NT2/D1 (cell line): Measurements from ENCODE around the gene CST6.

Source experiments
- SUZ12 ChIP-seq: IDR thresholded peaks from 2 replicates; pipeline ENCODE4 v1.6.1; 2011; ENCODE audit not compliant: insufficient read length, insufficient read depth; ENCODE audit errors: extremely low read depth
- YY1 ChIP-seq: IDR thresholded peaks from 2 replicates; pipeline ENCODE4 v1.6.1; 2011; ENCODE audit not compliant: insufficient read length, insufficient read depth
- ZNF274 ChIP-seq: IDR thresholded peaks from 2 replicates; pipeline ENCODE4 v1.6.1; 2011; ENCODE audit warnings: mild to moderate bottlenecking, low read depth, low read length

DNA sequence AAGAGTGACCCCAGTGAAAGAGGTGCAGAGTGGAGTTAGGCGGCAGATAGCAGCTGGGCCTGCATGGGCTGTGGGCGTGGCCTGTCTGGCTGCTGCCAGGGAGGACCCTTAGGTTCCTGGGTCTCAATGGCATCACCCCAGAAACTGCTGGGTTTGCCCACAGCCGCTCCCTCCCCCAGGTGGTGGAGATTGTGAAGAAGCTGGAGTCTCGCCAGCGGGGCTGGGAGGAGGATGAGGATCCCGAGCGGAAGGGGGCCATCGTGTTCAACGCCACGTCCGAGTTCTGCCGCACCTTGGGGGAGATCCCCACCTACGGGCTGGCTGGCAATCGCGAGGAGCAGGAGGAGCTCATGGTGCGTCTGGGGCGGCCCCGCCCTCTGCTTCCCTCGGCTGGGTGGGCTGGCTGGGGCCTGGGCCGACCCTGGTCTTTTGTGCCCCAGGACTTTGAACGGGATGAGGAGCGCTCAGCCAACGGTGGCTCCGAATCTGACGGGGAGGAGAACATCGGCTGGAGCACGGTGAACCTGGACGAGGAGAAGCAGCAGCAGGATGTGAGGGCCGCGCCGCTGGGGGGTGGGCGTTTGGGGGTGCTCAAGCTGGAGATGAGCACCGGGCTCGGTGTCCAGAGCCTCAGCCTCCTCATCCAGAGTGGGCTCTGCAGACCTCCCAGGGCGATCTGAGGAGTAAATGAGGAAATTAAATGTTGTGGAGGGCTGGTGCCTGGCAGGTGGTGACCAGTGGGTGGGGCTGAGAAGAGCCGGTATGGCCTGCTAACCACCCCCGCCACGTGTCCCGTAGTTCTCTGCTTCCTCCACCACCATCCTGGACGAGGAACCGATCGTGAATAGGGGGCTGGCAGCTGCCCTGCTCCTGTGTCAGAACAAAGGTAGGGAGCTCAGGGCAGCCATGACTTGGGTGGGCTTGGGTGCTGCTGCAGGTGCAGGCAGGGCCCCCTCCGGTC lies 35.3 kb upstream of the CST6 start:
- TF ChIP-seq SUZ12: no peak
- TF ChIP-seq ZNF274: no peak
- no peak for TF ChIP-seq YY1
